PFSK-1 (cell line): ENCODE measurements around the gene ASB16.

Source experiments
- FOXP2 ChIP-seq: optimal IDR thresholded peaks from 2 replicates; pipeline ENCODE3; 2011; ENCODE audit warnings: borderline replicate concordance, control low read depth, inconsistent platforms; ENCODE audit not compliant: insufficient read depth; ENCODE audit errors: extremely low read length, extremely low read depth
- POLR2AphosphoS5 ChIP-seq: IDR thresholded peaks from 2 replicates; pipeline ENCODE4 v1.6.1; 2012; ENCODE audit warnings: low read depth, mild to moderate bottlenecking, control low read depth, low read length, moderate library complexity
- REST ChIP-seq, 2 experiments: IDR thresholded peaks; 2 replicates each; pipeline versions ENCODE4 v1.6.1 to v1.8.0; 2011 to 2012; ENCODE audit warnings: low read depth in 2 of 2, low read length in 2 of 2, control low read depth in 1 of 2, inconsistent platforms in 1 of 2, mild to moderate bottlenecking in 1 of 2, moderate library complexity in 1 of 2; ENCODE audit not compliant: insufficient read depth in 1 of 2
- SIN3A ChIP-seq: IDR thresholded peaks from 2 replicates; pipeline ENCODE4 v1.6.1; 2012; ENCODE audit warnings: mild to moderate bottlenecking, low read length, moderate library complexity, borderline replicate concordance; ENCODE audit not compliant: insufficient read depth
- TAF1 ChIP-seq: IDR thresholded peaks from 2 replicates; pipeline ENCODE4 v1.6.1; 2012; ENCODE audit warnings: low read length, control low read depth, borderline replicate concordance; ENCODE audit not compliant: insufficient read depth

Gene ASB16

GRCh38 chr17:44191369-44191768 is 20.9 kb downstream of the ASB16 start:
- no peak for TF ChIP-seq TAF1
- no peak for TF ChIP-seq SIN3A
- no peak for TF ChIP-seq POLR2AphosphoS5
- no peak for TF ChIP-seq REST (IDR thresholded peaks at IDR 0.05; ENCODE audit: insufficient read depth in 1 of 2, low read depth in 2 of 2, low read length in 2 of 2)

DNA sequence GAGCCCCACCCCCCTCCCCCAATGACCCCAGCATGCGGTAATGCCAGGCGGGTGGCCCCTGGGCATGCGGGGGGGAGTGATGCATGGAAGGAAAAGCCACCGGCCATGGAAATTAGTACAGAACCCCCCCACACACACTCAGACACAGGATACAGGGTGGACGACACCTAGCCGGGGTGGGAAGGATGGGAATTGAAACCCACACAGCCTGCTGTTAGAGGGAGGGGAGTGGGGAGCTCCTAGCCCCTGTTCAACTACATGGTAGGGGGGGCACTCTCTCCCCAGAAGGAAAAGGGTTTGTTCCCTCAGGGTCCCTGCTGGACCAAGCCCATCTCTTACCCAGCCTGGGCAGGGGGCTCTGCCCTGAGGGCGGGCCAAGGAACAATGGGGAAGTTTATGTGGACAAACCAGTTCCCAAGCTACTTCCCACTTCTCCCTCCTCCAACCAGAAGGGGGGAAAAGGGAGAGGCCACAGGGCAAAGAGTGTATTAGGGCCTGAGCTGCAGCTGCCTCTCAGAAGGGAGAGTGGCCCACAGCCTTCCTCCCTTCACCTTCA is 21.5 kb downstream of the ASB16 start:
- TF ChIP-seq REST (IDR thresholded peaks at IDR 0.05; ENCODE audit: insufficient read depth in 1 of 2, low read depth in 2 of 2, low read length in 2 of 2) (no peak), SIN3A (no peak), FOXP2 (no peak), POLR2AphosphoS5 (no peak), TAF1 (no peak)

DNA sequence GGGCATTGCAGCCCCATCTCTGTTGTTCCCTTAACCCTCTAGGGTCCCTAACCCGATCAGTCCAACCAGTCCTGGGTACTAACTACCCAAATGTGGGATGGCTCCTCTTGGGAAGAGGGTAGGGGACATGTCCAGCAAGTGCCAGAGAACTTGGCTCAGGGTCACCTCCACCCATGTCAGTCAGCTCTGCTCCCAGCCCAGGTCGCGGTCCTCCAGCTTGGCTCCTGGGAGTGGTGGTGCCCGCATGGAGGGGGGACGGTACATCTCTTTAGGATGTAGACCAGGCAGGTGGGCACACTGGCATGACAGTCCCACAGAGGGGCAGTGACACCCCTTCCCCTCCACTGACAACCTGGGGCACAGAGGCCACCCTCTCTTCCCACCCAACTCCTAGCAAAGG is 22.2 kb downstream of the ASB16 start:
- no peak for TF ChIP-seq POLR2AphosphoS5
- no peak for TF ChIP-seq TAF1
- no peak for TF ChIP-seq REST (IDR thresholded peaks at IDR 0.05; ENCODE audit: insufficient read depth in 1 of 2, low read depth in 2 of 2, low read length in 2 of 2)
- no peak for TF ChIP-seq SIN3A
- no peak for TF ChIP-seq FOXP2

GRCh38 chr17:44193326-44194084 is 23.0 kb downstream of the ASB16 start:
- no peak for TF ChIP-seq SIN3A
- TF ChIP-seq FOXP2, result no peak
- TF ChIP-seq REST (IDR thresholded peaks at IDR 0.05; ENCODE audit: insufficient read depth in 1 of 2, low read depth in 2 of 2, low read length in 2 of 2), result no peak
- no peak for TF ChIP-seq TAF1
- no peak for TF ChIP-seq POLR2AphosphoS5
